Stimulated activated CD4-positive, alpha-beta T cell treated with anti-CD3 and anti-CD28 coated beads, Interleukin-2, amount 100 ng/mL, for 24 hours (primary cell): ENCODE data around the gene LASP1.
A peak's percentile ranks its signal among the peaks of the same experiment; 100 is the strongest.

Experiments
- DNase-seq, 2 donors: peaks; one replicate each; pipeline ENCODE4 v3.0.0-alpha.2; 2020

Gene LASP1

GRCh38 chr17:38889745-38890409 is 20.0 kb downstream of the LASP1 start:
- no peak for DNase-seq

GRCh38 chr17:38890410-38890746 is 20.5 kb downstream of the LASP1 start:
- no peak for DNase-seq

GRCh38 chr17:38891441-38891840 is 21.6 kb downstream of the LASP1 start:
- DNase-seq, result no peak

- DNase-seq, result no peak
These were observed 22.2 kb downstream of the LASP1 start for GRCh38 chr17:38892083-38892482.

- DNase-seq, result no peak
These were observed 22.8 kb downstream of the LASP1 start for GRCh38 chr17:38892620-38893019.

GRCh38 chr17:38893113-38893512 is 23.3 kb downstream of the LASP1 start:
- DNase-seq, result no peak

- peak in 1 of 2 donors; percentile 41 for DNase-seq
These were observed 23.7 kb downstream of the LASP1 start for GRCh38 chr17:38893607-38894006.

- no peak for DNase-seq
These were observed 24.4 kb downstream of the LASP1 start for GRCh38 chr17:38894276-38894675.

GRCh38 chr17:38896346-38896954 is 26.6 kb downstream of the LASP1 start:
- no peak for DNase-seq

- DNase-seq, result no peak
These were observed 27.3 kb downstream of the LASP1 start for GRCh38 chr17:38897176-38897575.

- DNase-seq, result no peak
These were observed 27.9 kb downstream of the LASP1 start for GRCh38 chr17:38897671-38898290.

GRCh38 chr17:38898291-38898679 is 28.4 kb downstream of the LASP1 start:
- DNase-seq, result peak; percentile 37 to 41

GRCh38 chr17:38898812-38899348 is 29.0 kb downstream of the LASP1 start:
- peak; percentile 87 to 88 for DNase-seq

- no peak for DNase-seq
These were observed 29.6 kb downstream of the LASP1 start for GRCh38 chr17:38899421-38899820.

- DNase-seq, result no peak
These were observed 31.3 kb downstream of the LASP1 start for GRCh38 chr17:38900978-38901656.

- DNase-seq, result no peak
These were observed 33.5 kb downstream of the LASP1 start for GRCh38 chr17:38903404-38903803.

- DNase-seq, result no peak
These were observed 35.0 kb downstream of the LASP1 start for GRCh38 chr17:38904892-38905291.

- no peak for DNase-seq
These were observed 35.5 kb downstream of the LASP1 start for GRCh38 chr17:38905375-38905774.

GRCh38 chr17:38906460-38907228 is 36.8 kb downstream of the LASP1 start:
- DNase-seq, result no peak

GRCh38 chr17:38907930-38908675 is 38.2 kb downstream of the LASP1 start:
- DNase-seq, result no peak

- no peak for DNase-seq
These were observed 38.9 kb downstream of the LASP1 start for GRCh38 chr17:38908676-38909181.

- no peak for DNase-seq
These were observed 40.5 kb downstream of the LASP1 start for GRCh38 chr17:38910325-38910724.
